ENCODE measurements around the gene PON2. TPM values are rescaled to one million over a fixed set of nuclear protein-coding genes. Genes with fewer than 3 reads are reported as not detected.

PON2 gene
- polyA plus RNA-seq, 1 donor (not counting 4 experiments of a cell fraction or from before 2014, with no cell fraction given) = 98.1 TPM

GRCh38 chr7:95446618-95447017 is 11.8 kb upstream of the PON2 start:
- DNase-seq (ENCODE audit: low read depth, low spot score) (no peak), FAIRE-seq (no peak)
- Histone ChIP-seq H3K4me3 (ENCODE audit: control insufficient read depth in 2 of 3, extremely low read depth in 1 of 3, insufficient read depth in 2 of 3, low read depth in 1 of 3, low read length in 3 of 3) (no peak overlapping the region), H3K4me2 (ENCODE audit: control insufficient read depth, extremely low read depth, insufficient read depth, low read depth, low read length) (no peak overlapping the region), H4K20me1 (ENCODE audit: control insufficient read depth, extremely low read depth, insufficient read depth, low read length) (no peaks in the 10 kb centered on the region), H2AFZ (ENCODE audit: control insufficient read depth, low read length) (no peak overlapping the region), H3K4me1 (ENCODE audit: control insufficient read depth, extremely low read depth, insufficient read depth, low read length) (no peaks in the 10 kb centered on the region), H3K9me1 (ENCODE audit: control insufficient read depth, extremely low read depth, insufficient read depth, low read length) (no peaks in the 10 kb centered on the region), H3K9me3 (ENCODE audit: control insufficient read depth, low read depth, low read length) (no peaks in the 10 kb centered on the region), H3K9ac (ENCODE audit: control insufficient read depth, extremely low read depth, insufficient read depth, low read length) (no peak overlapping the region), H3K36me3 (ENCODE audit: control insufficient read depth in 2 of 2, extremely low read depth in 1 of 2, insufficient read depth in 2 of 2, low read length in 2 of 2) (no peaks in the 10 kb centered on the region), H3K27ac (ENCODE audit: control insufficient read depth, insufficient read depth, low read length) (no peak overlapping the region), H3K27me3 (ENCODE audit: control insufficient read depth, extremely low read depth, insufficient read depth, low read length) (no peaks in the 10 kb centered on the region), H3K79me2 (ENCODE audit: control insufficient read depth, insufficient read depth, low read length) (no peaks in the 10 kb centered on the region)
- dilution Hi-C loops (cut with MboI; ENCODE audit: extremely low pct_ligation_motif_present, low sequenced_read_pairs) = no loop called here
- TF ChIP-seq CTCF (optimal IDR thresholded peaks at IDR 0.05 in 1 of 3, IDR thresholded peaks at IDR 0.05 in 1 of 3, conservative IDR thresholded peaks at IDR 0.05 in 1 of 3; ENCODE audit: extremely low read depth in 1 of 3, insufficient read depth in 2 of 3, low read length in 3 of 3) (no peak), EZH2 (IDR thresholded peaks at IDR 0.05; ENCODE audit: low read length) (no peak)

GRCh38 chr7:95444796-95445195 is 10.0 kb upstream of the PON2 start:
- H3K9ac ChIP-seq (ENCODE audit: control insufficient read depth, extremely low read depth, insufficient read depth, low read length) = no peak overlapping the region
- H4K20me1 ChIP-seq (ENCODE audit: control insufficient read depth, extremely low read depth, insufficient read depth, low read length) = no peaks in the 10 kb centered on the region
- H3K27ac ChIP-seq (ENCODE audit: control insufficient read depth, insufficient read depth, low read length) = no peak overlapping the region
- H3K9me3 ChIP-seq (ENCODE audit: control insufficient read depth, low read depth, low read length) = no peaks in the 10 kb centered on the region
- no peaks in the 10 kb centered on the region for H3K79me2 ChIP-seq (ENCODE audit: control insufficient read depth, insufficient read depth, low read length)
- no peaks in the 10 kb centered on the region for H3K9me1 ChIP-seq (ENCODE audit: control insufficient read depth, extremely low read depth, insufficient read depth, low read length)
- no peaks in the 10 kb centered on the region for H3K27me3 ChIP-seq (ENCODE audit: control insufficient read depth, extremely low read depth, insufficient read depth, low read length)
- H3K36me3 ChIP-seq (ENCODE audit: control insufficient read depth in 2 of 2, extremely low read depth in 1 of 2, insufficient read depth in 2 of 2, low read length in 2 of 2) = no peaks in the 10 kb centered on the region
- DNase-seq (ENCODE audit: low read depth, low spot score) (no peak), FAIRE-seq (no peak)
- dilution Hi-C loops (cut with MboI; ENCODE audit: extremely low pct_ligation_motif_present, low sequenced_read_pairs) = no loop called here
- no peak overlapping the region for H2AFZ ChIP-seq (ENCODE audit: control insufficient read depth, low read length)
- H3K4me1 ChIP-seq (ENCODE audit: control insufficient read depth, extremely low read depth, insufficient read depth, low read length) = no peaks in the 10 kb centered on the region
- TF ChIP-seq EZH2 (IDR thresholded peaks at IDR 0.05; ENCODE audit: low read length) (no peak), CTCF (optimal IDR thresholded peaks at IDR 0.05 in 1 of 3, IDR thresholded peaks at IDR 0.05 in 1 of 3, conservative IDR thresholded peaks at IDR 0.05 in 1 of 3; ENCODE audit: extremely low read depth in 1 of 3, insufficient read depth in 2 of 3, low read length in 3 of 3) (no peak)
- no peak overlapping the region for H3K4me2 ChIP-seq (ENCODE audit: control insufficient read depth, extremely low read depth, insufficient read depth, low read depth, low read length)
- no peak overlapping the region for H3K4me3 ChIP-seq (ENCODE audit: control insufficient read depth in 2 of 3, extremely low read depth in 1 of 3, insufficient read depth in 2 of 3, low read depth in 1 of 3, low read length in 3 of 3)

Measured in keratinocyte (primary cell).